ENCODE results near the gene CD164L2.

CD164L2 gene

DNA sequence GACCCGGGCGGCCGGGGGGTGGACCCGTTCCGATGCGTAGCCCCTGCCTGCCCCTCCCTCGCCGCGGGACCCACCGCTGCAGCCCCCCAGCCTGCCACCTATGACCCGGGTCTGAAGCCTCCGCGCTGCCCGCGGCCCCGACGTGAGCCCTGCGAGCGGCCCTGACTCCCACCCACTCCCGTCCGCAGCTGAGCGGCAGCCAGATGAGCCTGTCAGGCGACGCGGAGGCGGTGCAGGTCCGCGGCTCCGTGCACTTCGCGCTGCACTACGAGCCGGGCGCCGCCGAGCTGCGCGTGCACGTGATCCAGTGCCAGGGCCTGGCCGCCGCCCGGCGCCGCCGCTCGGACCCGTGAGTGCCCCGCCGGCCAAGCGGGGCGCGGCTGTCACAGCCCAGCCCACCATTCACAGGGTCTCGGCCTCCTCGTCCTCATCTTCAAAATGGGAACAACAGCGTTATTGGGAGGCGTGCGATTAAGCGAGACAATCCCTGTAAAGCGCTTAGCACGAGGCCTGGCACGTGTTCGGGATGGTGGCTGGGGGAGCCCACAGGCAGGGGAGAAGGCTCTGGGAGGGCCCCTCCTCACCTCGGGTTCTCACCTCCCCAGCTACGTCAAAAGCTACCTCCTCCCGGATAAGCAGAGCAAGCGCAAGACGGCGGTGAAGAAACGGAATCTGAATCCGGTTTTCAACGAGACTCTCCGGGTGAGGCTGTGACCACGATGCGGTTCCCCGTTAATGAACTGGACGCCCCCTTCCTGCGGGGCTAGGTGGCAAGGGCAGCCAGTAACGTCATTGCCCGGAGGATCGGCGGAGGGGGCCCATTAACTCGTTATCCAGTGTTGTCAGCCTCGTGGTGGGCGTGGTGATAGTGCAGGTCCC is 33.1 kb downstream of the CD164L2 start:
- DNase-seq (ENCODE audit: insufficient read length, low spot score), result peak; percentile 57
- peak; percentile 80 for FAIRE-seq

DNA sequence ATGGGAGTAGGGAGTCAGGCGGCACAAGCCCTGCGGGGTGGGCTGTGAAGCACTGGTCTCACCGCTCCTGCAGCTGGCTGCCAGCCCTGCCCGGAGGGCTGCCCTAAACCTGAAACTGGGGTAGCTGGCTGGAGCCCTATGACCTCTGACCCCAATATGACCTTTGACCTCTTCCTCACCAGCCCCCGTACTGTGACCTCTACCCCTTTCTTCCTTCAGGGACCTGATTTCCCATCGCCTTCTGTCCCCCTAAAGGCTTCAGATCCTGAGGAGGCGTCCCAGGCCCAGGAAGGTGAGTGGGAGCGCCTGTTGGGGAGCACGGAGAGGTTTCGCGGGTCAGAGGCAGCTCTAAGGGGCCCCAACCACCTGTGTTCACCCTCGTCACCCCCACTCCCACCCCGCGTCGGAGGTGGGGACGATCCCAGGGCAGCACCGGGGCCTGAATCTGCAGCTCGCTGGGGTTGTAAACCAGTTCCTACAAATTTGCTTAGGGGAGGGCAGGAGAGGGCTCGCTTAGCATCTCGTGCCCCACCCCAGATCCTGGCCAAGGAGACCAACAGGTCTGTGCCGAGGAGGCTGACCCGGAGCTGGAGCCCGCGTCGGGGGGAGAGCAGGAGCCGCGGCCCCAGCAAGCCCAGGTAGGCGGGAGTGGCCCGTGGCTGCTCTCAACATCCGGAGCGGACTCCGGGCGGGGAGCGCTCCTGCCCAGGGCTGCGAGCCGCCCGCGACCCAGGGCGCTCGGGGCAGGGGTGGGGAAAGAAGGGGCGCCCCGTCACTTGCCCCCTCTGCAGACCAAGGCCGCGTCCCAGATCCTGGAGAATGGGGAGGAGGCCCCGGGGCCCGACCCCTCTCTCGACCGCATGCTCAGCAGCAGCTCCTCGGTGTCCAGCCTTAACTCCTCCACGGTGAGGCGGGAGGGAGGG is 34.0 kb downstream of the CD164L2 start:
- no peak for FAIRE-seq
- peak; percentile 60 for DNase-seq (ENCODE audit: insufficient read length, low spot score)

DNA sequence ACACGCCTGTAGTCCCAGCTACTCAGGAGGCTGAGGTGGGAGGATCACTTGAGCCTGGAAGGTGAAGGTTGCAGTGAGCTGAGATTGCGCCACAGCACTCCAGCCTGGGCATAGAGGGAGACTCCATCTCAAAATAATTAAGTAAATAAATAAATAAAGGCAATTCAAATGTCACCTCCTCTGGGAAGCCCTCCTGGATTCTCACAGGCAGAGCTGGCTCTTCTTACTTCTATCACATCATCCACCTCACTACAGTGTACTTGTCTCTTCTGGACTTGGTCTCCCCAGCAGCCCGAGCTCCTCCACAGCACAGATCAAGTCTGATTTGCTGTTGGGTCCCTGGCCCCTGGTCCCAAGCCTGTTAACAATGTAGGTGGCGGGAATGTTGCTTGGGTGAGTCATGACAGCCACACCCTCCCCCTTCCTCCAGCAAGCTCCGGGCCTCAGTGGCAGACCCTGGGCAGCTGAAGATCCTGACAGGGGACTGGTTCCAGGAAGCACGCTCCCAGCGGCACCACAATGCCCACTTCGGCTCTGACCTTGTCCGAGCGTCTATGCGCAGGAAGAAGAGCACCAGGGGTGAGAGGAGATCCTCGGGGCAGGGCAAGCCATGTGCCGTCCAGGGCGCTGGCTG is 36.0 kb downstream of the CD164L2 start:
- FAIRE-seq (no peak), DNase-seq (ENCODE audit: insufficient read length, low spot score) (no peak)

DNA sequence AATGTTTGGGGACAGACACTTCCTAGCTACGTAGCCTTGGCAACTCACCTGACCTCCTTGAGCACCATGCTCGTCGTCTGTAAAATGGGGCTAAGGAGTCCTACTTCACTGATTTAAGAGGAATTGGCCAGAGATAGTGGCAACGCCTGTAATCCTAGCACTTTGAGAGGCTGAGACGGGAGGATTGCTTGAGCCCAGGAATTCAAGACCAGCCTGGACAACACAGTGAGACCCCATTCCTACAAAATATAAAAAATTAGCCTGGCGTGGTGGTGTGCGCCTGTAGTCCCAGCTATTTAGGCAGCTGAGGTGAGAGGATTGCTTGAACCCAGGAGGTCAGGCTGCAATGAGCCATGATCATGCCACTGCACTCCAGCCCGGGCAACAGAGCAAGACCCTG is 36.8 kb downstream of the CD164L2 start:
- no peak for DNase-seq (ENCODE audit: insufficient read length, low spot score)
- no peak for FAIRE-seq

DNA sequence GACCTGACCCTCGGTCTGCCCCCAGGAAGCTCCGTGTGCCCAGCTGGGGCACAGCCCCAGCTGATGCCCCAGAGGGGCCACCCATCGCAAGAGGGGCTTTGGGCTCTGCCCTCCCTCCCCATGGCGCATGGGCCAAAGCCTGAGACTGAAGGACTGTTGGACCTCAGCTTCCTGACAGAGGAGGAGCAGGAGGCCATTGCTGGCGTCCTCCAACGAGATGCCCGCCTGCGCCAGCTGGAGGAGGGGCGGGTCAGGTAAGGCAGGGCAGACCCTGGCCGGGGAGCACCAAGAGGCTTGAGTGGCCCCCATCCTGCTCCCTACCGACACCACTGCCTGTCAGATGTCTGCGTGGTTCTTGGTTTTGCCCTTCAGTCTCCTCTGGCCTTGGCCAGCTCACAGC is 37.9 kb downstream of the CD164L2 start:
- no peak for FAIRE-seq

DNA sequence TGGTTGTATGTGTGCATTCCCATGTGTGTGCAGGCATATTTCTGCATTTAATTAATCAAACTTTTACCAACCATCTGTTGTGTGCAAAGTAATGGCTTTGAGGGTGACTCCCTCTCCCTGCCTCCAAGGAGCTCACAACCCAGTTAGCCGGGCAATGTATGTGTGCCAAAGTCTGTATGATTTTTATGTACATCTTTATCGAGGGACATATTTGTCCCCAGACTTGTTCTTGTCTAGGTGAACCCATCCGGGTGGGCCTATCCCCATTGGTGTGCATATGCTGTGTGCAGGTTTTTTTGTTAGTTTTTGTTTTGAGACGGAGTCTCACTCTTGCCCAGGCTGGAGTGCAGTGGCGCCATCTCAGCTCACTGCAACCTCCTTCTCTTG is 39.5 kb downstream of the CD164L2 start:
- DNase-seq (ENCODE audit: insufficient read length, low spot score) (no peak), FAIRE-seq (no peak)

More for the DNA sequence above, 37.9 kb downstream of the CD164L2 start:
- DNase-seq (ENCODE audit: insufficient read length, low spot score), result no peak

DNA sequence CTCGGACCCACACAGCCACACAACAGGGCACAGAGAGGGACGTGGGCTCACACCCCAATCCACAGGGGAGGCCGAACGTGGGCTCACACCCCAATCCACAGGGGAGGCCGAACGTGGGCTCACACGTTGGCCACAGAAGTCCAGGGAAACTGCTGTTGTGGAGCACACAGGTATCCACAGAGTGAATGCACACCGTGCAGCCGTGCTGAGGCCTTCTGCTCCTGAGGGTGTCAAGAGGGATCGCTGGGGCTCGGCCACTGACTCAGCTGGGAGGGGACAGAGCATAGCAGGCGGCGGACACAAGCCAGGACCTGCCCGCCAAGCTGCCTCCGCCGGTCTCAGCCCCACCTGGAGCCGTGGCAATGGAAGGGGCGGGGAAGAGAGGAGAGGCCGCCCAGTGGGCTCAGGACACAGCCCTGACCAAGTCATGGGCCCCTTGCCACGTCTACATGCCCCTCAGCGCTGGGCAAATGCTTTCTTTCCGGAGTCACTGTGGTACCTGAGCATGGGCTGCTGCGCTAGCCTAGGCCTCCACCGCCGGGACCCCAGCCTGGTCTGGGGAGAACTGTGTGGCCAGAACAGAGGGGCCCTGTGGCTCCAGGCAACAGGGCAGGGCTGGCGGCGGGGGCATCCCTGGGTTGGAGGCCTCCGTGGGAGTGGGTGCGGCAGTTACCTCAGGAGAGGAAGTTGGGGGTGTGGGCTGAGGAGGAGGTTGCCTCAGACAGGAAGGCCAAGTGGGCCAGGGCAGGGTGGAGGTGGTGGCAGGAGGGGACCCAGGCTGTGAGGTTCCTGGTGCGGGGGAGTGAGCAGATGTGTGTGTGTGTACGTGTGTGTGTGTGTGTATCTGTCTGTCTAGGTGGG is 40.1 kb downstream of the CD164L2 start:
- FAIRE-seq (no peak), DNase-seq (ENCODE audit: insufficient read length, low spot score) (no peak)

DNA sequence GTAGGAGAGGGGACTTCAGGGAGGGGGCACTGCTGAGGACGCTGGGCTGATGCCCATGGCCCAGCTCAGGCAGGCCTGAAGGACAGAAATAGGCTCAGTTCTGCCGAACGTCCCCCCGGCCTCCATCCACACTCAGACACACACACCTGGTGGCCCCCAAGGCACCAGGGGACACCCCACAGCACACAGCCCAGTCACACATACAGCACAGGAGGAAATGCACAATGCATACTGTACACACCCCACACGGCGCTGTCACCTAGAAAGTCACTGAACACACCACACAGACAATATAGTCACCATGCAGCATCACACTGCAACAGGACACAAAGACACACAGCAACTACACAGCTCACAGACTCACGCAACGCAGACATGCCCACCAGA is 40.7 kb downstream of the CD164L2 start:
- no peak for FAIRE-seq
- DNase-seq (ENCODE audit: insufficient read length, low spot score), result no peak

DNA sequence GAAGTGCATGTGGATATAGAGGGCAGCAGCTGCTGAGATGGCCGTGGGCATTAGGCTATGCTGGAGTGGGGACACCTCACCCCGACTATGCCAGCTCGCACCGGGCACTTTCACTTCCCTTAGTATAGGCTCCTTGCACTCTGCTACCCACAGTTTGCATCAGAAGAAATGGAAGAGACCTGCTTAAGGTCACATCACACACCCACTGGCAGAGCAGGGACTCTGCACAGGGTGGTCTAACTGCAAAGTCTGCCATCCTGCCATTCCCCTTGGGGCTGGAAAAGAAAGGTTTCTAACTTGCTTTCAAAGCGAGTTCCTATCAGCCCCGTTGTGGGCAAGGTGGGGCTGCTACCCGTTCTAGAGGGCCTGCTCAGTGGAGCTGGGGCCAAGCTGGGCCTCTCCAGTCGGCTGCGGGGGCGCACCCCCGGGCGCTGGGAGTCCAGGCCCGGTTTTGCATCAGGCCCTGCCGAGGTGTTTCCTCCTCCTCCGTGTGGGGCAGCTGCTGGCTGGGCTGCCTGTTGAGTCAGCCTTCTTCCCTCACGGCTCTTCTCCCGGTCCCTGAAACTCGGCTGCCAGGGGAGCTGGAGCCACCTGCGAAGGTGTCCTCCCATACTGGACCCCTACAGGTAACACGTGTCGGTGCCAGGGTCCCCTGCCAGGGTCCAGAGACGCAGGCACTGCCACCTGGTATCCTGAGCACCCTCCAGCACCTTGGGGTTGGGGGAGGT is 41.4 kb downstream of the CD164L2 start, which contains the start of gene SYTL1:
Gene SYTL1 (plus strand): TSS at position 498 of the 728 bp plus-strand sequence. CDS start 3,313 bp downstream, outside the sequence.
- FAIRE-seq (no peak), DNase-seq (ENCODE audit: insufficient read length, low spot score) (peak; percentile 80)

DNA sequence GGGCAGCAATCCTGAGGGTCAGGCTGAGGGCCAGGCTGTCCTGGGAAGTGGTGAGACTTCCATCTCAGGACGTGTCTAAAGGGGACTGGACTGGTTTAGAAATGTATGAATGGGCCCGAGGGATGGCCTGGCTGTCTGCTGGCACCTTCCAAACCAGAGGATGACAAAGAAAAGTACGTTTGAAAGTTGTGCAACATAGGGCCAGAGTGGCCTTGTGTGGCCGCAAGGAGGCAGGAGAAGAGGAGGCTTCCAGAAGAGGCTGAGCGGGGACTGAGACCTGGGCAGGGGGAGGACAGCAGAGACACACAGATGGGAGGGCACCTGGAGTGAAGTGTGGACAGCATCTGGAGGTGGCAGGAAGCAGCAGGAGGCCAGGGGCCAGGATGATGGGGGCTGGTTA is 43.9 kb downstream of the CD164L2 start:
- DNase-seq (ENCODE audit: insufficient read length, low spot score) (no peak), FAIRE-seq (no peak)

DNA sequence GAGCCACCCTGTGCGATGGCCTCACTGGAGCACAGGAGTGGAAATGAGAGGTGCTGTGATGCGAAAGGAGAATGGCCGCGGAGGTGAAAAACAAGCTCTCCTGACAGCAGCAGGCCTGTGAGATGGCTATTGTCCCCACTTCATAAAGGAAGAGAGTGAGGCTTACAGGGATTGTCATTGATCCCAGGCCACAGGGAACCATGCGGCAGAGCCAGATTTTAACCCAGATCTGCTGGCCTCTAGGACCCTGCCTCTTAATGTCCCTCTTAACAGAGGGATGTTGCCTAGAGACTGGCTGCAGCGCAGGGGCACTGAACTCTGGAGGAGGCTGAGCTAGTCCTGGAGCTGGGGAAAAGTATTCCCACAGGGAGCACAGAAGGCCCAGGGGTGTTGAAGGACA is 44.4 kb downstream of the CD164L2 start:
- no peak for DNase-seq (ENCODE audit: insufficient read length, low spot score)
- FAIRE-seq, result no peak

DNA sequence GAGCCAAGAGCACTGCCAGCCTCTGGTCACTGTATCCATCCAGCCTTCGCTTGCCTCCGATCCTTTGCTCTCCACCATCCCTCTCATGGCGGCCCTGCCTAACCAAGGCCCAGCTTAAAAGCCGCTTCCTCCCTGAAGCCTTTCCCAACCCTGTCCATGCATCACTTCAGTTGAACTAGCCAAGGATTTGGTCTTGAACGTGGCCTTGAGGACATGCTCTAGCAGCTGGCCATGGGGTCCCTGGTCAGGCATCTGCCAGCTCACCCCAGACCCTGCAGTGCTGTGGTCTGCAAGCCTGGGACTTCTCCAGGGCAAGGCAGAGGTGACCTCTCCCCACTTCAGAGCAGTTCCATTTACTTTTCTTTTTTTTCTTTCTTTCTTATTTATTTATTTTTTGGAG is 46.4 kb downstream of the CD164L2 start:
- no peak for DNase-seq (ENCODE audit: insufficient read length, low spot score)
- no peak for FAIRE-seq

DNA sequence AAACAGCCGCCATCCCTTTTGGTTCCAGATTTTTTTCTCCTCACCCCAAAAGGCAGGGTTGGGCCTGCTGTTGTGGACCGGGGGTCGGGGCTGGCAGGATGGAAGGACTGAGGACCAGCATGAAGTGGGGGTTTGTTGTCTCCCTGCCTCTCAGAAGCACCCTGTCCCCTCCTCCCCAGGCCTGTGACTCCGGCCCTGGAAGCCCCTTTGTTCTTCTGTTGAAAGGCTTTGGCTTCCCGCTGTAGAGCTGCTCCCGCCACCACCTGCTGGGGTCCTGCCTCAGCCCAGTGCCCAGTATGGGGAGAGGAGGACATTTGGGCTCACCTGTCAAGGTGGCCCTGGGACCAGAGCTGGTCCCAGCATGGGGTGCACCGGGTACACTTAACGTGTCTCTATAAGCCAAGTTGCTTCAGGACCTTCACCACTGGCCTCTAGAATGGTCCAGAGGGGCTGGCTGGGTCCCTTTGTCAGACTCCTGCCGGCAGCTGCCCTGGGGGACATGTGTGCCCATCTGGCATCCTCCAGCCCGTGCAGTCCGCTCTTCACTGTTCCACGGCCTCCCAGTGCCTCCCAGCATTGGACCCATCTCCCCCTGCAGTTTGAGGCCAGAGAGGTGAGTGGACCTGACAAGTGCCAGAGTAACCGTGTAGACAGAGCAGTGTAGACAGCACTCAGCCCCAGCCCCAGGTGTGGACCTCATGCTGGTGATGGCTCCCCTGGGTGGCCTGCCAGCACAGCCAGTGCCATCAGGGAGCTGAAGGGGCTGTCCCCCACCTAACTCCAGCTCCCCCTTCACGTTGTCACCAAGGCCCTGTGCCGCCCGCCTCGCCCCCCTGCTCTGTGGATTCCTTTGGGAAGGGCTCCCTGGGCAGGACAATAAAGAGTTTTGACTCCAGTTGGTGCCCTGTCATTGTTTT is 47.4 kb downstream of the CD164L2 start:
- DNase-seq (ENCODE audit: insufficient read length, low spot score) (no peak), FAIRE-seq (no peak)

DNA sequence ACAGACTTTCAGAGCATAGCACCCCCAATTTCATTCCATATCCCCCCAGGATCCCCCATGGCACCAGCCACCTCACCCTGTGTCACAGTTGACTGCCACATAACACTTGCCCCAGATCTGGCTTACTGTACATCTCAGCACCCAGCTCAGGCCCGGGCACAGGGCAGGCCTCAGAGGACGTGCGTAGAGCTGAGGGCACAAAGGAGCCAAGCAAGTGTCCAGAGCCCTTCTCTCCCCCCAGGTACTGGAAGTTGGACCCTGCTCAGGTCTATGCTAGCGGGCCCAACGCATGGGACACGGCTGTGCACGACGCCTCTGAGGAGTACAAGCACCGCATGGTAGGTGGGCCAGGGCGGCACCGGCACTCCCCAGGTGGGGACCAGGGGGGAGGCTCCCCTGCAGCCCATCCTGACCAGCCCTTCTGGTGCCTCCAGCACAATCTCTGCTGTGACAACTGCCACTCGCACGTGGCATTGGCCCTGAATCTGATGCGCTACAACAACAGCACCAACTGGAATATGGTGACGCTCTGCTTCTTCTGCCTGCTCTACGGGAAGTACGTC is 49.3 kb downstream of the CD164L2 start:
- DNase-seq (ENCODE audit: insufficient read length, low spot score) (no peak), FAIRE-seq (no peak)

DNA sequence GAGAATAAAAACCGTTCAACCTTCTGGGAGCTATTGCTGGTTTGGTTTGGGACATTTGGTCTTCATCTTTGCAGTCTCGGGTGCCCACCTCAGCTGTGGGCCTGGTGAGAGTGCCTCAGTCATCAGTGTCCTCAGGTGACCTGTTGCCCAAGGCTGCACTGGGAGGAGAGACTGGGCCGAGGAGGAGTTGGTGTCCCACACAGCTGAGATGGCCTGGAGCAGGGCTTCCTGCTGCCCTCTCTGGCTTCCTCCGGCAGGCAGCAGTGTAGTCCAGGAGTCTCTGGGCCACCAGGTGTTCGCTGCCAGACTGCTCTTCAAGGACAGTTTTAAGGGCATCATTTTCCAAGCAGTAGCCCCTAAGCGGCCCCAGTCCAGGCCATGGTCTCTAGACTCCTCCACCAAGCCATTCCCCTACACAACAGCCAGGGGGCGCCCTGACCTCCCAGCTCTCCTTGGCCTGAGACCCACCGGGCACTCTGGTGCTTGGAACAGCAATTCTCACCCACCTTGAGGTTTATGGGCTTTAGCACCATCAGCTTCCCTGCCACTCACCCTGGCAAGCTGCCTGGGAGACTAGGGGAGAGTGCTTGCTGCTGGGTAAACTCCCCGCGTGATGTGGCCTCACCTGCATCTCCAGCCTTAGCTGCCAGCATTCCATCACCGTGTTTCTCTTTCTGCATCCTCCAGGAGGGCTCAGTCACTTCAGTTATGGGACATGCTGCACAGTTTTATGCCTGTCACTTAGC is 50.4 kb downstream of the CD164L2 start:
- DNase-seq (ENCODE audit: insufficient read length, low spot score), result peak; percentile 51
- FAIRE-seq, result no peak

DNA sequence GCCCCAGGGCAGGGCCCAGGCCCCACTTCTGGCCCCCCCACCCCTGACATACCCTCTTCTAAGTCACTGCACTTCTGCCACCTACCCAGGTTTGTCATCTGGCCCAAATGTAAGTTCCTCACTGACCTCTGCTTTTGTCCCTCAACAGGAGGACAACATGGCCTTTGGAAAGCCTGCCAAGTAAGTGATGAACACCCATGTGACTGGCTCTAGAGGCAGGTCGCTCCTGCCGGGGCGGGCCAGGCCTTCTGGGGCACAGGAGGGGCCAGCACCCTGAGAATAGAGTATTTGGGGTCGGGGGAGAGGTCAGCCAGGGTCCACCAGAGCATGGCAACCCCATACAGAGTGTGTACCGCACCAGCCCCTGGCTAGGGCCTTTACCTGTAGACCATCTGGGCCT is 51.2 kb downstream of the CD164L2 start:
- DNase-seq (ENCODE audit: insufficient read length, low spot score), result no peak
- FAIRE-seq, result no peak

DNA sequence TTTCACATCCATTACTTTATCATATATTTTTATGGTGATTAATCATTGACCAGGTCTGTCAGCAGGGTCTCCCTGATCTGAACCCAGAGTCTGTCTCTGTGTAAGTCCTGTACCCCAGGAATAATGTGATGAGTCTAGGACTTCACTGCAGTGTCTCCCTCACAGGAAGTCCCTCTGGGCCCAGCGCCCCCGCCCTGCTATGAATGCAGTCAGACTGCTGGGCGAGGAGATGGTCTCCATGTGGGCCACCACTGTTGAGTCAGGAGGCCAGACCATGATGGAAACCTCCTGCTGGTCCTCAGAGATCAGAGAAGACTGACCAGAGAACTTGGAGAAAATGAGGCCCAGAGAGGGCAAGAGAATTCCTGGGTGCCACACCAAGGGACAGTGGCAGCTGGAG is 51.7 kb downstream of the CD164L2 start:
- FAIRE-seq (no peak), DNase-seq (ENCODE audit: insufficient read length, low spot score) (no peak)
